Measurements from ENCODE around the gene DAPK1. TPM values are rescaled to one million over a fixed set of nuclear protein-coding genes. Genes with fewer than 3 reads are reported as not detected.

Gene DAPK1
- total RNA-seq, 1 experiment from 2014 or later, result 25.5 TPM

- DNase-seq (ENCODE audit: low spot score), result peak; percentile 24
These were observed 169.6 kb downstream of the DAPK1 start for GRCh38 chr9:87667164-87667738.

GRCh38 chr9:87668222-87668621 is 170.6 kb downstream of the DAPK1 start:
- no peak for DNase-seq (ENCODE audit: low spot score)

- no peak for DNase-seq (ENCODE audit: low spot score)
These were observed 171.1 kb downstream of the DAPK1 start for GRCh38 chr9:87668722-87669121.

GRCh38 chr9:87670572-87671264 is 173.1 kb downstream of the DAPK1 start:
- DNase-seq (ENCODE audit: low spot score), result no peak

- DNase-seq (ENCODE audit: low spot score), result no peak
These were observed 173.8 kb downstream of the DAPK1 start for GRCh38 chr9:87671478-87671877.

GRCh38 chr9:87671925-87672324 is 174.3 kb downstream of the DAPK1 start:
- DNase-seq (ENCODE audit: low spot score), result no peak

- DNase-seq (ENCODE audit: low spot score), result no peak
These were observed 174.9 kb downstream of the DAPK1 start for GRCh38 chr9:87672586-87672985.

- DNase-seq (ENCODE audit: low spot score), result no peak
These were observed 175.9 kb downstream of the DAPK1 start for GRCh38 chr9:87673446-87674120.

GRCh38 chr9:87674565-87675299 is 177.1 kb downstream of the DAPK1 start:
- no peak for DNase-seq (ENCODE audit: low spot score)

GRCh38 chr9:87675906-87676515 is 178.3 kb downstream of the DAPK1 start:
- DNase-seq (ENCODE audit: low spot score), result no peak

- peak; percentile 16 for DNase-seq (ENCODE audit: low spot score)
These were observed 179.5 kb downstream of the DAPK1 start for GRCh38 chr9:87676976-87677775.

- no peak for DNase-seq (ENCODE audit: low spot score)
These were observed 180.3 kb downstream of the DAPK1 start for GRCh38 chr9:87677776-87678587.

- peak; percentile 66 for DNase-seq (ENCODE audit: low spot score)
These were observed 181.1 kb downstream of the DAPK1 start for GRCh38 chr9:87678650-87679355.

GRCh38 chr9:87681271-87682061 is 183.8 kb downstream of the DAPK1 start:
- DNase-seq (ENCODE audit: low spot score), result no peak

- DNase-seq (ENCODE audit: low spot score), result no peak
These were observed 184.4 kb downstream of the DAPK1 start for GRCh38 chr9:87682085-87682484.

GRCh38 chr9:87682618-87683017 is 185.0 kb downstream of the DAPK1 start:
- no peak for DNase-seq (ENCODE audit: low spot score)

- no peak for DNase-seq (ENCODE audit: low spot score)
These were observed 186.3 kb downstream of the DAPK1 start for GRCh38 chr9:87683751-87684626.

Measured in A172 (cell line).